Gastrocnemius medialis (tissue), 4 donors: ENCODE data around the gene GRAMD2A. TPM values are rescaled to one million over a fixed set of nuclear protein-coding genes. Genes with fewer than 3 reads are reported as not detected.

Experiments
- ATAC-seq, 2 donors: fragments of 150-250 bp; one replicate each; pipeline ENCODE4 v1.9.1; 2016
- DNase-seq, 2 donors: peaks; one replicate each; pipeline ENCODE4 v3.0.0-alpha.2; 2019
- H3K27ac ChIP-seq, 4 donors: fragments of 200-600 bp; sonication (generic); 1 replicate in 1 of 4; 2 replicates in 3 of 4; pipeline ENCODE4 v1.5.1; 2016 to 2018; ENCODE audit warnings: mild to moderate bottlenecking in 2 of 4, moderate library complexity in 1 of 4
- H3K27me3 ChIP-seq, 3 donors: fragments of 200-600 bp; sonication (generic) in 2 of 3; 1 replicate in 1 of 3; 2 replicates in 2 of 3; pipeline versions ENCODE4 v1.5.1 to v1.6.0; 2016 to 2019; ENCODE audit warnings: mild to moderate bottlenecking in 1 of 3, moderate library complexity in 1 of 3
- H3K36me3 ChIP-seq, 2 donors: fragments of 200-600 bp; sonication (generic) in 1 of 2; one replicate each; pipeline ENCODE4 v1.5.1; 2017 to 2018
- H3K4me1 ChIP-seq, 2 donors: fragments of 200-600 bp; sonication (generic) in 1 of 2; one replicate each; pipeline ENCODE4 v1.5.1; 2016 to 2017; ENCODE audit warnings: mild to moderate bottlenecking in 2 of 2
- H3K4me3 ChIP-seq, 4 donors: fragments of 200-600 bp; sonication (generic) in 3 of 4; 1 replicate in 1 of 4; 2 replicates in 3 of 4; pipeline ENCODE4 v1.5.1; 2016 to 2019; ENCODE audit warnings: mild to moderate bottlenecking in 2 of 4
- H3K9me3 ChIP-seq, 3 donors: fragments of 200-600 bp; sonication (generic) in 2 of 3; 1 replicate in 1 of 3; 2 replicates in 2 of 3; pipeline ENCODE4 v1.5.1; 2016 to 2019
- CTCF ChIP-seq, 5 experiments: fragments of 450-650 bp in 3 of 5; fragments of 200-600 bp in 2 of 5; sonication (generic) in 2 of 5; IDR thresholded peaks in 4 of 5; conservative IDR thresholded peaks in 1 of 5; 1 replicate in 4 of 5; 2 replicates in 1 of 5; pipeline ENCODE4 v1.5.1; 2016 to 2019; ENCODE audit warnings: antibody characterized with exemption in 5 of 5, mild to moderate bottlenecking in 3 of 5, moderate library complexity in 3 of 5
- POLR2A ChIP-seq, 2 donors: fragments of 450-650 bp; IDR thresholded peaks; one replicate each; pipeline ENCODE4 v1.6.1; 2017; ENCODE audit warnings: antibody characterized with exemption in 2 of 2, mild to moderate bottlenecking in 2 of 2, moderate library complexity in 2 of 2
- in situ Hi-C, 4 donors: fragments of 200-750 bp; cut with MboI; loops; one replicate each; pipeline versions ENCODE4 v1.15.0 to v1.8.0; 2017; ENCODE audit warnings: low sequenced_read_pairs in 4 of 4
- intact Hi-C: fragments of 100-400 bp; cut with DNase I; formaldehyde crosslinking; loops from one replicate; pipeline ENCODE4 v1.15.1; 2023; ENCODE audit warnings: low total_unique reads
- total RNA-seq, 4 donors: library from RNA; depleted of rRNA; stranded (reverse); fragments of >200 nt; gene quantifications; one replicate each; pipeline versions ENCODE4 v1.1.0 to v1.2.3, GENCODE V29; 2016

Gene GRAMD2A
- total RNA-seq, 4 donors from 2014 or later = not detected

- H3K27ac ChIP-seq = no peak overlapping the region
- no peaks in the 10 kb centered on the region for H3K36me3 ChIP-seq
- H3K27me3 ChIP-seq = no peaks in the 10 kb centered on the region
- DNase-seq (no peak), ATAC-seq (no peak)
- intact Hi-C loops (no loop called here), in situ Hi-C loops (no loop called here)
- H3K4me3 ChIP-seq = no peak overlapping the region
- peaks cover 6 to 19% of the 10 kb centered on the region in 2 donors for H3K4me1 ChIP-seq
- no peaks in the 10 kb centered on the region for H3K9me3 ChIP-seq
- TF ChIP-seq CTCF (IDR thresholded peaks at IDR 0.05 in 4 of 5, conservative IDR thresholded peaks at IDR 0.05 in 1 of 5) (no peak), POLR2A (IDR thresholded peaks at IDR 0.05) (no peak)
Measured at GRCh38 chr15:72182673-72183072, 14.9 kb downstream of the GRAMD2A start.

- DNase-seq (no peak), ATAC-seq (no peak)
- in situ Hi-C loops (no loop called here), intact Hi-C loops (no loop called here)
- H3K4me1 ChIP-seq = peaks cover 6 to 19% of the 10 kb centered on the region in 2 donors
- H3K36me3 ChIP-seq = no peaks in the 10 kb centered on the region
- no peak overlapping the region for H3K27ac ChIP-seq
- no peaks in the 10 kb centered on the region for H3K27me3 ChIP-seq
- no peaks in the 10 kb centered on the region for H3K9me3 ChIP-seq
- no peak overlapping the region for H3K4me3 ChIP-seq
- TF ChIP-seq POLR2A (IDR thresholded peaks at IDR 0.05) (no peak), CTCF (IDR thresholded peaks at IDR 0.05 in 4 of 5, conservative IDR thresholded peaks at IDR 0.05 in 1 of 5) (no peak)
Measured at GRCh38 chr15:72182244-72182643, 15.3 kb downstream of the GRAMD2A start.

GRCh38 chr15:72180761-72181324 lies 16.7 kb downstream of the GRAMD2A start:
- Histone ChIP-seq H3K36me3 (no peaks in the 10 kb centered on the region), H3K4me3 (no peak overlapping the region), H3K27ac (no peak overlapping the region), H3K9me3 (no peaks in the 10 kb centered on the region), H3K4me1 (peaks cover 6 to 19% of the 10 kb centered on the region in 2 donors), H3K27me3 (no peaks in the 10 kb centered on the region)
- in situ Hi-C loops (no loop called here), intact Hi-C loops (no loop called here)
- no peak for DNase-seq
- no peak for ATAC-seq
- TF ChIP-seq CTCF (IDR thresholded peaks at IDR 0.05 in 4 of 5, conservative IDR thresholded peaks at IDR 0.05 in 1 of 5) (no peak), POLR2A (IDR thresholded peaks at IDR 0.05) (no peak)

GRCh38 chr15:72179950-72180581 lies 17.5 kb downstream of the GRAMD2A start:
- DNase-seq = no peak
- Histone ChIP-seq H3K36me3 (no peaks in the 10 kb centered on the region), H3K9me3 (no peaks in the 10 kb centered on the region), H3K4me1 (peaks cover 6 to 19% of the 10 kb centered on the region in 2 donors), H3K4me3 (no peak overlapping the region), H3K27ac (no peak overlapping the region), H3K27me3 (no peaks in the 10 kb centered on the region)
- in situ Hi-C loops = no loop called here
- TF ChIP-seq CTCF (IDR thresholded peaks at IDR 0.05 in 4 of 5, conservative IDR thresholded peaks at IDR 0.05 in 1 of 5) = no peak
- no peak for TF ChIP-seq POLR2A (IDR thresholded peaks at IDR 0.05)
- no peak for ATAC-seq
- intact Hi-C loops = no loop called here
